AG08396 (cell line): ENCODE measurements around the gene CPXCR1.
"Not testable (repeated sequence)": the region's sequence is repeated elsewhere in the genome, so short reads cannot be mapped to it uniquely, and the experiment has no call there.

Experiments used
- DNase-seq: peaks from one replicate; pipeline ENCODE4 v3.0.0; 2012; ENCODE audit warnings: low spot score, mixed read lengths

The CPXCR1 gene

DNA sequence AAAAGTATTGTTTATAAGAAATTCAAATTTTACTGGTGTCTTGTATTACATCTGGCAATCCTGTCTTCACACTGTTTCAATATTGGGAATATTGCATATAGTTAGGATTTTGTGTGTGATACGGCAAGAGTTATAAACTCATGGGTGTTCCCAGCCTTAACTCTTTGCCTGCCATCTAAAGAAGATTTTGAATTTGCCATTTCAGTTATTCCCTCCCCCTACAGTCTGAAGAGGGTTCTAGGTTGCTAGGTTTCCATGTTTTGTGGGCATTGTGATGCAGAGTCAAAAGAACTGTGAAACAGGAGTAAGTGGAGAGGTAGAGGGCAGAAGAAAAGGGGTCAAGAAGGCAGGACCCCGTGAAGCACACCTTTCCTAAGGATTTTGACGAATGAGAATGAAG is at the start of gene CPXCR1:
Gene CPXCR1, plus strand, starts transcription at position 301 of the 400 bp plus-strand sequence. CDS start 6,190 bp downstream, outside the sequence.
- DNase-seq, result no peak

DNA sequence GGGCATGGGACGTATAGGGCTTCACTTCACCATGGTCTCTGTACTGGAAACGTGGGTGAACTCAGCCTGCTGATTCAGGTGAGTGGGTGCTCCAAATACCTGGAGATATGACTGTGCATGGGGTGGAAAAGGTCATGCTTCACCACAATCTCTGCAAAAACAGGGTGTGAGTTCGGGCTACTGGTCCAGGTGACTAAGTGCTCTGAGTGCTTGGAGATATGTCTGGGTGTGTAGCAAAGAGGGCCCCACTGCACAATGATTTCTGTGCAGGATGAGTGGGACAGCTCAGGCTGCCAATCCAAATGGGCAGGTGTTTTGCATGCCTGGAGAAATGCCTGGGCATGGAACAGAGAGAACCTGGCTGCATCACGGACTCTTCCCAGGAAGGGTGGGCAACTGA is 11.2 kb upstream of the CPXCR1 start:
- no peak for DNase-seq

DNA sequence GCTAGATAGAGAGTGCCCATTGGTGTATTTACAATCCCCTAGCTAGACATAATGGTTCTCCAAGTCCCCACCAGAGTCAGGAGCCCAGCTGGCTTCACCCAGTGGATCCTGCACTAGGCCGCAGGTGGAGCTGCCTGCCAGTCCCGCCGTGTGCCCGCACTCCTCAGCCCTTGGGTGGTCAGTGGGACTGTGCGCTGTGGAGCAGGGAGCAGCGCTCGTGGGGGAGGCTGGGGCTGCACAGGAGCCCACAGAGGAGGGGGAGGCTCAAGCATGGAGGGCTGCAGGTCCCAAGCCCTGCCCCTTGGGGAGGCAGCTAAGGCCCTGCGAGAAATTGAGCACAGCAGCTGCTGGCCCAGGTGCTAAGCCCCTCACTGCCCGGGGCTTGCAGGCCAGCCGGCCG is 810 bp upstream of the CPXCR1 start:
- DNase-seq, result not testable (repeated sequence)

DNA sequence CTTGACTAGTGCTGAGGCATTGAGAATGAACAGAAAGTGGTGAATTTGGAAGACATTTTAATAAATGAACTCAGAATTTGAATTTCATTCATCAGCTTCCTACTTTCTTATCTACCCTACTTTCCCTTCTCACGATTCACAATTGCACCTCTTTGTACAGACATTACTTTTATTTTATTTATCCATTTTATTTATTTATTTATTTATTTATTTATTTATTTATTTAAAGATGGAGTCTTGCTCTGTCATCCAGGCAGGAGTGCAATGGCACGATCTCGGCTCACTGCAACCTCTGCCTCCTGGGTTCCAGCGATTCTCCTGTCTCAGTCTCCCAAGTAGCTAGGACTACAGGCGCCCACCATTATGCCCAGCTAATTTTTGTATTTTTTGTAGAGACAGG is 5.3 kb downstream of the CPXCR1 start:
- not testable (repeated sequence) for DNase-seq

DNA sequence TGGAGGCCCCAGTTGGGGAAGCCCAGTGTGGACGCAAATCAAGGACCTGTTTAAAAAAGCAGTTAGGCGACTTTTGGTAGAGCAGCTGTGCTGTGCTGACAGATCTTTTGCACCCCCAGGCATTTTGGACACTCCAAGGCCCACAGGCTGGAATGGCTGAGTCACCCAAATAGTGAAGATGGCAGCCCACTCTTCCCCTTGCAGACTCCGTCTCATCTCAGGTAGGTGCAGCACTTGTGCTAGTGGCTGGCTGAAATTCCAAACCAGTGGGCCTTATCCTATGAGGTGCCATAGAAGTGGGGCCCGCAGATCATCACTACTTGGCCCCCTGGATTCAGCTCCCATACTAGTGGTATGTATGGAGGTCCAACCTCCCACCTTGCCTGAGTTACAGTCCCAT is 42.8 kb downstream of the CPXCR1 start:
- DNase-seq, result no peak
